HCT116 (cell line): ENCODE data around the gene SEC24D. TPM values are rescaled to one million over a fixed set of nuclear protein-coding genes. Genes with fewer than 3 reads are reported as not detected.

Source experiments
- ATAC-seq: fragments of 200-7000 bp; cut with Tn5 transposase; 2 replicates; pipeline ENCODE4 v1.9.1; 2020; ENCODE audit warnings: mild to moderate bottlenecking, moderate library complexity
- BruUV-seq: library from RNA; stranded (reverse); fragments of 400-500 nt; replicated peaks from 2 replicates; lab custom pipeline; 2021; lab: Mats Ljungman, UMichigan
- CTCF ChIA-PET: fragments of 300-600 bp; sonication (Branson Sonifier 250); formaldehyde crosslinking; loops from one replicate; lab custom pipeline; 2021; ENCODE audit warnings: antibody characterized with exemption; lab: Charles Lee
- POLR2A ChIA-PET: fragments of 300-600, 350-600 bp; sonication (Branson Sonifier 250); formaldehyde crosslinking; loops from one replicate; lab custom pipeline; 2021; ENCODE audit warnings: antibody characterized with exemption; lab: Charles Lee
- RAD21 ChIA-PET, 2 experiments: fragments of 300-600 bp; sonication (Branson Sonifier 250); formaldehyde crosslinking; loops; one replicate each; lab custom pipeline; 2023; ENCODE audit warnings: low total read pairs in 2 of 2; ENCODE audit not compliant: uncharacterized antibody in 2 of 2, unreplicated experiment in 2 of 2, low non-redundant PET in 1 of 2; lab: Charles Lee
- DNase-seq: peaks from one replicate; pipeline ENCODE4 v3.0.0-alpha.2; 2010; ENCODE audit warnings: low read depth, low spot score
- H2AFZ ChIP-seq: fragments of 200-600 bp; shearing (Covaris generic), sonication (generic); 2 replicates; pipeline ENCODE4 v1.6.1; 2017; ENCODE audit warnings: low read depth, mixed run types, mixed read lengths, antibody characterized with exemption, low read length; ENCODE audit not compliant: poor library complexity, severe bottlenecking
- H3K27ac ChIP-seq: 2 replicates; pipeline ENCODE4 v1.5.1; 2012; ENCODE audit warnings: low read depth, low read length
- H3K27me3 ChIP-seq: fragments of 200-600 bp; sonication (generic); 2 replicates; pipeline ENCODE4 v1.6.1; 2016; ENCODE audit warnings: mixed run types, low read length, mixed read lengths; ENCODE audit not compliant: insufficient read depth
- H3K36me3 ChIP-seq, 2 experiments: fragments of 200-500 bp in 1 of 2; fragments of 200-600 bp in 1 of 2; sonication (Bioruptor generic) in 1 of 2; sonication (generic) in 1 of 2; 2 replicates each; pipeline versions ENCODE4 v1.5.1 to v1.6.1; 2014 to 2016; ENCODE audit warnings: low read length in 2 of 2, inconsistent platforms in 1 of 2, mixed read lengths in 1 of 2, mixed run types in 1 of 2; ENCODE audit not compliant: insufficient read depth in 2 of 2, control insufficient read depth in 1 of 2
- H3K4me1 ChIP-seq, 2 experiments: fragments of 200-600 bp in 1 of 2; sonication (generic) in 1 of 2; 2 replicates each; pipeline versions ENCODE4 v1.5.1 to v1.6.1; 2012 to 2017; ENCODE audit warnings: low read length in 2 of 2, inconsistent platforms in 1 of 2, mild to moderate bottlenecking in 1 of 2, mixed read lengths in 1 of 2, mixed run types in 1 of 2, moderate library complexity in 1 of 2; ENCODE audit not compliant: insufficient read depth in 2 of 2, control insufficient read depth in 1 of 2
- H3K4me2 ChIP-seq: fragments of 200-600 bp; sonication (generic); 2 replicates; pipeline ENCODE4 v1.6.1; 2017; ENCODE audit warnings: mixed run types, low read length, mixed read lengths
- H3K4me3 ChIP-seq, 2 experiments: fragments of 200-600 bp in 1 of 2; sonication (generic) in 1 of 2; replicated peaks in 1 of 2; 2 replicates each; pipeline ENCODE4 v1.5.1; 2011 to 2016; ENCODE audit warnings: low read length in 2 of 2, control low read depth in 1 of 2, low read depth in 1 of 2, mild to moderate bottlenecking in 1 of 2, mixed read lengths in 1 of 2, mixed run types in 1 of 2
- H3K79me2 ChIP-seq: fragments of 200-600 bp; sonication (generic); 2 replicates; pipeline ENCODE4 v1.6.1; 2017; ENCODE audit warnings: mild to moderate bottlenecking, mixed run types, low read length, moderate library complexity, mixed read lengths; ENCODE audit not compliant: insufficient read depth
- H3K9ac ChIP-seq: fragments of 200-600 bp; sonication (generic); 2 replicates; pipeline ENCODE4 v1.6.1; 2016; ENCODE audit warnings: low read length, mixed read lengths
- H3K9me2 ChIP-seq: fragments of 200-600 bp; sonication (generic), shearing (Covaris generic); 2 replicates; pipeline ENCODE4 v1.6.1; 2017; ENCODE audit warnings: mixed run types, mild to moderate bottlenecking, moderate library complexity; ENCODE audit not compliant: insufficient read depth
- H3K9me3 ChIP-seq, 2 experiments: fragments of 200-500 bp in 1 of 2; fragments of 200-600 bp in 1 of 2; sonication (Bioruptor generic) in 1 of 2; sonication (generic) in 1 of 2; 2 replicates each; pipeline ENCODE4 v1.6.1; 2014 to 2017; ENCODE audit warnings: low read length in 2 of 2, mixed read lengths in 2 of 2, inconsistent platforms in 1 of 2, low read depth in 1 of 2, mild to moderate bottlenecking in 1 of 2, mixed run types in 1 of 2, moderate library complexity in 1 of 2; ENCODE audit not compliant: control insufficient read depth in 1 of 2, insufficient read depth in 1 of 2
- H4K20me1 ChIP-seq: fragments of 200-600 bp; sonication (generic), shearing (Covaris generic); 2 replicates; pipeline ENCODE4 v1.6.1; 2017; ENCODE audit warnings: mixed run types, mild to moderate bottlenecking, moderate library complexity; ENCODE audit not compliant: insufficient read depth
- ATF3 ChIP-seq: IDR thresholded peaks from 2 replicates; pipeline ENCODE4 v1.6.1; 2012
- CBX3 ChIP-seq: IDR thresholded peaks from 2 replicates; pipeline ENCODE4 v1.6.1; 2012; ENCODE audit warnings: low read depth
- CEBPB ChIP-seq: IDR thresholded peaks from 2 replicates; pipeline ENCODE4 v1.6.1; 2012; ENCODE audit warnings: low read depth
- CTCF ChIP-seq, 3 experiments: fragments of 200-600 bp in 1 of 3; sonication (generic) in 1 of 3; IDR thresholded peaks in 2 of 3; conservative IDR thresholded peaks in 1 of 3; 2 replicates each; pipeline ENCODE4 v1.5.1; 2012 to 2017; ENCODE audit warnings: low read depth in 2 of 3, low read length in 2 of 3, antibody characterized with exemption in 1 of 3, borderline replicate concordance in 1 of 3, control low read depth in 1 of 3, mild to moderate bottlenecking in 1 of 3, mixed read lengths in 1 of 3, mixed run types in 1 of 3, moderate library complexity in 1 of 3; ENCODE audit not compliant: insufficient read depth in 1 of 3
- ELF1 ChIP-seq: IDR thresholded peaks from 2 replicates; pipeline ENCODE4 v1.6.1; 2012; ENCODE audit warnings: low read depth, borderline replicate concordance
- EZH2 ChIP-seq: fragments of 200-600 bp; sonication (generic); IDR thresholded peaks from 2 replicates; pipeline ENCODE4 v1.6.1; 2017; ENCODE audit warnings: antibody characterized with exemption, mixed run types
- EZH2phosphoT487 ChIP-seq: fragments of 200-600 bp; IDR thresholded peaks from 2 replicates; pipeline ENCODE4 v1.6.1; 2018; ENCODE audit warnings: antibody characterized with exemption, borderline replicate concordance
- JUND ChIP-seq: IDR thresholded peaks from 2 replicates; pipeline ENCODE4 v1.6.1; 2012
- MAX ChIP-seq: IDR thresholded peaks from 2 replicates; pipeline ENCODE4 v1.6.1; 2012
- POLR2AphosphoS5 ChIP-seq: IDR thresholded peaks from 2 replicates; pipeline ENCODE4 v1.6.1; 2011; ENCODE audit warnings: mild to moderate bottlenecking, low read depth, low read length, moderate library complexity
- RAD21 ChIP-seq: IDR thresholded peaks from 2 replicates; pipeline ENCODE4 v1.6.1; 2012; ENCODE audit warnings: low read depth, mild to moderate bottlenecking
- REST ChIP-seq: IDR thresholded peaks from 2 replicates; pipeline ENCODE4 v1.6.1; 2012; ENCODE audit warnings: low read depth
- SIN3A ChIP-seq: IDR thresholded peaks from 2 replicates; pipeline ENCODE4 v1.6.1; 2012; ENCODE audit warnings: low read depth
- SP1 ChIP-seq: IDR thresholded peaks from 2 replicates; pipeline ENCODE4 v1.6.1; 2012; ENCODE audit warnings: low read depth
- TCF7L2 ChIP-seq: IDR thresholded peaks from 2 replicates; pipeline ENCODE4 v1.7.0; 2011; ENCODE audit warnings: borderline replicate concordance, inconsistent platforms; ENCODE audit not compliant: insufficient read depth, insufficient read length; ENCODE audit errors: extremely low read depth
- YY1 ChIP-seq: IDR thresholded peaks from 2 replicates; pipeline ENCODE4 v1.6.1; 2011; ENCODE audit warnings: low read length, low read depth, moderate library complexity, mild to moderate bottlenecking; ENCODE audit not compliant: insufficient replicate concordance; ENCODE audit errors: extremely low read depth
- ZBTB33 ChIP-seq: IDR thresholded peaks from 2 replicates; pipeline ENCODE4 v1.6.1; 2011; ENCODE audit warnings: mild to moderate bottlenecking, low read length, moderate library complexity; ENCODE audit not compliant: insufficient replicate concordance; ENCODE audit errors: extremely low read depth
- ZFX ChIP-seq: fragments of 450-650 bp; IDR thresholded peaks from 2 replicates; pipeline ENCODE4 v1.6.1; 2017
- ZNF274 ChIP-seq: fragments of 200-500 bp; sonication (Bioruptor generic); IDR thresholded peaks from 2 replicates; pipeline ENCODE4 v1.6.1; 2014; ENCODE audit warnings: mild to moderate bottlenecking, low read depth, low read length, inconsistent platforms
- intact Hi-C: fragments of 100-400 bp; cut with micrococcal nuclease; formaldehyde crosslinking; loops from 2 replicates; pipeline ENCODE4 v1.10.0; 2022
- total RNA-seq: library from RNA; stranded (reverse); gene quantifications from one replicate; pipeline ENCODE4 v1.2.1, GENCODE V29; 2021; ENCODE audit not compliant: unreplicated experiment

Gene SEC24D
- total RNA-seq, 1 experiment from 2014 or later = 28.5 TPM

- no peaks in the 10 kb centered on the region for H4K20me1 ChIP-seq
- no peak for TF ChIP-seq CEBPB
- TF ChIP-seq SIN3A = no peak
- TF ChIP-seq SP1 = no peak
- no peak for TF ChIP-seq YY1
- no peak for TF ChIP-seq CBX3
- no peak for TF ChIP-seq JUND
- TF ChIP-seq ZNF274 = no peak
- no peak for TF ChIP-seq ZBTB33
- TF ChIP-seq REST = no peak
- TF ChIP-seq POLR2AphosphoS5 = no peak
- no peak for TF ChIP-seq EZH2
- no peak for TF ChIP-seq RAD21
- no peak for TF ChIP-seq EZH2phosphoT487
- TF ChIP-seq ELF1 = no peak
- no peak for TF ChIP-seq TCF7L2
- no peak for TF ChIP-seq CTCF (IDR thresholded peaks at IDR 0.05 in 2 of 3, conservative IDR thresholded peaks at IDR 0.05 in 1 of 3; ENCODE audit: borderline replicate concordance in 1 of 3, insufficient read depth in 1 of 3, low read depth in 2 of 3, low read length in 2 of 3)
- no peak for TF ChIP-seq ATF3
- TF ChIP-seq ZFX = no peak
- TF ChIP-seq MAX = no peak
- H3K4me1 ChIP-seq = no peaks in the 10 kb centered on the region
- H3K36me3 ChIP-seq = peaks cover 8% of the 10 kb centered on the region in 2 experiments; a peak in 3 of 4 replicates
- RAD21 ChIA-PET = no interaction called here
- no peaks in the 10 kb centered on the region for H3K9me2 ChIP-seq
- H3K9ac ChIP-seq = no peak overlapping the region
- H3K27ac ChIP-seq = no peak overlapping the region
- no TSS peak for BruUV-seq
- CTCF ChIA-PET = no interaction called here
- H3K4me2 ChIP-seq = no peak overlapping the region
- no peak for ATAC-seq
- POLR2A ChIA-PET = no interaction called here
- DNase-seq = no peak
- H2AFZ ChIP-seq = no peak overlapping the region
- no peaks in the 10 kb centered on the region for H3K27me3 ChIP-seq
- intact Hi-C loops = no loop called here
- no peak overlapping the region for H3K4me3 ChIP-seq
- H3K79me2 ChIP-seq = no peaks in the 10 kb centered on the region
- H3K9me3 ChIP-seq = no peaks in the 10 kb centered on the region
Observed at GRCh38 chr4:118810991-118811764, 24.7 kb downstream of the SEC24D start.
